DND-41 (cell line): Measurements from ENCODE around the gene ENTPD8.

Experiments used
- ATAC-seq: fragments of 200-7000 bp; cut with Tn5 transposase; 3 replicates; pipeline ENCODE4 v1.9.1; 2021; ENCODE audit warnings: low read depth; ENCODE audit not compliant: insufficient read depth
- DNase-seq: peaks from one replicate; pipeline ENCODE4 v3.0.0-alpha.2; 2020
- H2AFZ ChIP-seq: 2 replicates; pipeline ENCODE4 v1.6.0; 2012; ENCODE audit warnings: low read depth, low read length
- H3K27ac ChIP-seq: 2 replicates; pipeline ENCODE4 v1.5.1; 2012; ENCODE audit warnings: low read length, inconsistent platforms
- H3K27me3 ChIP-seq: fragments of 200-600 bp; sonication (generic); 2 replicates; pipeline ENCODE4 v1.6.0; 2012; ENCODE audit warnings: low read length, mild to moderate bottlenecking, inconsistent platforms; ENCODE audit not compliant: insufficient read depth, poor library complexity
- H3K36me3 ChIP-seq: 2 replicates; pipeline ENCODE4 v1.5.1; 2012; ENCODE audit warnings: low read length, inconsistent platforms; ENCODE audit not compliant: insufficient read depth
- H3K4me1 ChIP-seq: 2 replicates; pipeline ENCODE4 v1.5.1; 2012; ENCODE audit warnings: mild to moderate bottlenecking, low read length; ENCODE audit not compliant: insufficient read depth
- H3K4me2 ChIP-seq: 2 replicates; pipeline ENCODE4 v1.6.0; 2012; ENCODE audit warnings: mild to moderate bottlenecking, moderate library complexity, low read length, inconsistent platforms; ENCODE audit not compliant: insufficient read depth
- H3K4me3 ChIP-seq, 2 experiments: fragments of 200-600 bp in 1 of 2; shearing (Covaris generic) in 1 of 2; 2 replicates each; pipeline ENCODE4 v1.5.1; 2012 to 2016; ENCODE audit warnings: inconsistent platforms in 2 of 2, low read length in 2 of 2, mild to moderate bottlenecking in 2 of 2, low read depth in 1 of 2, moderate library complexity in 1 of 2
- H3K79me2 ChIP-seq: 2 replicates; pipeline ENCODE4 v1.6.0; 2012; ENCODE audit warnings: low read length, inconsistent platforms; ENCODE audit not compliant: insufficient read depth
- H3K9ac ChIP-seq: 2 replicates; pipeline ENCODE4 v1.6.0; 2012; ENCODE audit warnings: low read depth, mild to moderate bottlenecking, inconsistent platforms, low read length, moderate library complexity
- H3K9me3 ChIP-seq: 2 replicates; pipeline ENCODE4 v1.5.1; 2012; ENCODE audit warnings: low read length, moderate library complexity, mild to moderate bottlenecking, inconsistent platforms; ENCODE audit not compliant: insufficient read depth, severe bottlenecking
- H4K20me1 ChIP-seq: 2 replicates; pipeline ENCODE4 v1.6.0; 2012; ENCODE audit warnings: low read length; ENCODE audit not compliant: insufficient read depth
- CTCF ChIP-seq: IDR thresholded peaks from 2 replicates; pipeline ENCODE4 v1.5.1; 2012; ENCODE audit warnings: borderline replicate concordance, low read length, moderate library complexity, mild to moderate bottlenecking; ENCODE audit not compliant: poor library complexity, severe bottlenecking; ENCODE audit errors: extremely low read depth
- EZH2 ChIP-seq: IDR thresholded peaks from 3 replicates; pipeline ENCODE4 v1.6.1; 2012; ENCODE audit warnings: borderline replicate concordance, low read depth, mild to moderate bottlenecking, moderate library complexity, low read length, inconsistent platforms; ENCODE audit not compliant: severe bottlenecking

ENTPD8 gene

DNA sequence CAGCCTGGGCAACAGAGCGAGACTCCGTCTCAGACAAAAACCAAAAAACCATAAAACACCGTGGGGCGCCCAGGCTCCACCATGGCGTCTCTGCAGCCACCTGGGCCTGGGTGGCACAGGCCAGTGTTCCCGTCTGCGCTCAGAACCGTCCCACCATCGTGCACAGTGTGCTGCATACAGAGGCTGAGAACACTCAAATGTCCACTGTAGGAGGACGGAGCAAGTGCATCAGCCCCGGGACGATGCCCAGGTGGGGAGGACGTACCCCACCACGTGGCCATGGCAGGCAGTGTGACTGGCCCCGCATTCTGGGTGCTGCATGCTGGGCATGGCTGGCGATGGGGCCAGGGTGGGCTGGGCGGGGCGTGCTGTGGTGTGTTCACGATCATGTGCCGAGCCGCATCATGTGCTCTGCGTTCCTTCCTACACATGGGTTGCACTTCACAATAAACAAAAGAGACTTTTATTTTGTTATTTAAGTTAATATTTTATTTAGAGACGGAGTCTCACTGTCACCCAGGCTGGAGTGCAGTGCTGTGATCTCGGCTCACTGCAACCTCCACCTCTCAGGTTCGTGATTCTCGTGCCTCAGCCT, 56.0 kb downstream of the ENTPD8 start:
- H3K36me3 ChIP-seq, result no peaks in the 10 kb centered on the region
- TF ChIP-seq EZH2 (no peak), CTCF (no peak)
- H3K27me3 ChIP-seq, result no peaks in the 10 kb centered on the region
- no peak overlapping the region for H3K27ac ChIP-seq
- no peaks in the 10 kb centered on the region for H4K20me1 ChIP-seq
- DNase-seq (no peak), ATAC-seq (no peak)
- no peaks in the 10 kb centered on the region for H3K9me3 ChIP-seq
- no peak overlapping the region for H3K9ac ChIP-seq
- no peaks in the 10 kb centered on the region for H3K4me1 ChIP-seq
- H2AFZ ChIP-seq, result no peak overlapping the region
- H3K4me3 ChIP-seq, result no peak overlapping the region
- H3K4me2 ChIP-seq, result no peak overlapping the region
- no peaks in the 10 kb centered on the region for H3K79me2 ChIP-seq
